Measurements from ENCODE around the gene DCANP1. TPM values are rescaled to one million over a fixed set of nuclear protein-coding genes. Genes with fewer than 3 reads are reported as not detected.
A peak's percentile ranks its signal among the peaks of the same experiment; 100 is the strongest.

The DCANP1 gene
- total and polyA plus RNA-seq, 4 donors = 0.09 to 0.51 (median 0.28) TPM

DNA sequence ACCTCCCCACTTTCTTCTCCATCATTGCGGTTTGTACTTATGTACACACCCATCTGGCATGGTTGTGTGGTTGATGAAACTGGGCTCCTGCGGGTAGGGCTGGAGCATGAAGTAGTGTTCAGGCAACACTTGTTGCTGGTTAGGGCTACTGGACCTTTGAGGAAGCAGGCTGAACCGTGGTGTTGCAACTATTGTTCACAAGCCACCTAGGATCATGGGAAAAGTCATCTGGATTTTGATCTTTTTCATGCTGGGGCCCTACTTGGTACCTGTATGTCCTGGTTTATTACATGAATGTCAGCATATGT, 45.1 kb upstream of the DCANP1 start:
- WGBS, 2 donors = 45 to 49% methylated on average over 3 of the region's 3 CpGs
- Histone ChIP-seq H3K4me1 (ENCODE audit: control insufficient read depth in 5 of 5, insufficient read depth in 5 of 5, low read length in 5 of 5) (peaks cover 0 to 36% (median 4%) of the 10 kb centered on the region in 5 donors), H3K27ac (ENCODE audit: low read depth in 1 of 2, low read length in 1 of 2) (peak overlapping the region in 1 of 2 donors; percentile 8), H3K4me3 (no peak overlapping the region), H3K27me3 (ENCODE audit: control insufficient read depth in 3 of 3, insufficient read depth in 3 of 3, low read length in 2 of 3) (peaks cover 0 to 44% (median 42%) of the 10 kb centered on the region in 3 donors), H3K9me3 (ENCODE audit: control insufficient read depth in 4 of 4, insufficient read depth in 3 of 4, low read length in 3 of 4) (peaks cover 0 to 3% (median 0%) of the 10 kb centered on the region in 4 donors), H3K36me3 (ENCODE audit: control insufficient read depth in 4 of 4, insufficient read depth in 4 of 4, low read length in 4 of 4) (no peaks in the 10 kb centered on the region), H3K9ac (ENCODE audit: insufficient read depth in 1 of 2, low read length in 2 of 2) (no peak overlapping the region)
- ATAC-seq (ENCODE audit: insufficient read depth, low FRiP score) (peak; percentile 14), DNase-seq (no peak)
- TF ChIP-seq CTCF (IDR thresholded peaks at IDR 0.05; ENCODE audit: control extremely low read depth, extremely low read depth) = no peak

DNA sequence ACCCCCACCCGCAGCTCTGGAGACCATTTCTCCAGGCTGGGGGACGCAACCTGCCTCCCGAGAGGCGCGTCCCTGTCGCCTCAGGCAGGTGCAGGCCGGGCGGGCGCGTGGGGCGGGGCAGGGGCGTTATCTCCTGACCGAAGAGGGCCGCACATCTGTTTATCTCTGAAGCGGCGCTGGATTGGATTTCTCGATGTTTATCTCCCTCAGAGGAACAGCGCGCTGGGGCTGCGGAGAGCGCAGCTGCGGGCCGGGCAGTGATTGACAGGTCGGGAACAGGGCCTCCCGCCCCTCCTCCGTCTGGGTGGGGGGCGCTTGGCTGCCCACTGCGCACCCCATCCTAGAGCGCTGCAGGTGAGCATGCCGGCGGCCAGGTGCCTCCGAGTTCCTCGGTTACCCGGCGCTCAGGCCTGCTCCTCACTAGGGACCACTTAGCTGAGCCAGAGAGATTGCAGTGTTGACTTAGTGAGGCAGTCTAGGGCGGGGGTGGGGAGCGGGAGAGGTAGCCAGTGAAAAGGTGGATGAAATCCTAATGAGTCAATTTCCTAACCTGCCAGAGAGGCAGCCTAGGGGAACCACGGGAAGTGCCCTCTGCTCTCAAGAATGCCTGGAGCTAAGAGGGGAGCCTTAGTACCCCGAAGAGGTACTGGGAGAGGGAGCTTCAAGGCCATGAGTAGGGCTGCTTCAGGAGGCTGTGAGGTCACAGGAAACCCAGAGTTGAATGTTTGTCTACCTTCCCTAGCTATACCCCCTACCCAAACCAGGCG, 44.6 kb upstream of the DCANP1 start:
- Histone ChIP-seq H3K9me3 (ENCODE audit: control insufficient read depth in 4 of 4, insufficient read depth in 3 of 4, low read length in 3 of 4) (peaks cover 0 to 3% (median 0%) of the 10 kb centered on the region in 4 donors), H3K27ac (ENCODE audit: low read depth in 1 of 2, low read length in 1 of 2) (peak overlapping the region in 1 of 2 donors; percentile 8), H3K36me3 (ENCODE audit: control insufficient read depth in 4 of 4, insufficient read depth in 4 of 4, low read length in 4 of 4) (no peaks in the 10 kb centered on the region), H3K4me1 (ENCODE audit: control insufficient read depth in 5 of 5, insufficient read depth in 5 of 5, low read length in 5 of 5) (peaks cover 0 to 37% (median 4%) of the 10 kb centered on the region in 5 donors), H3K4me3 (no peak overlapping the region), H3K9ac (ENCODE audit: insufficient read depth in 1 of 2, low read length in 2 of 2) (no peak overlapping the region), H3K27me3 (ENCODE audit: control insufficient read depth in 3 of 3, insufficient read depth in 3 of 3, low read length in 2 of 3) (peaks cover 0 to 47% (median 44%) of the 10 kb centered on the region in 3 donors)
- ATAC-seq (ENCODE audit: insufficient read depth, low FRiP score) (peak; percentile 51), DNase-seq (peak; percentile 47 to 70 (median 70))
- no peak for TF ChIP-seq CTCF (IDR thresholded peaks at IDR 0.05; ENCODE audit: control extremely low read depth, extremely low read depth)
- 14 to 18% methylated on average over 40 of the region's 40 CpGs for WGBS, 2 donors

- H3K4me1 ChIP-seq (ENCODE audit: control insufficient read depth in 5 of 5, insufficient read depth in 5 of 5, low read length in 5 of 5) = peaks cover 0 to 37% (median 4%) of the 10 kb centered on the region in 5 donors
- 15 to 35% methylated on average over 14 of the region's 14 CpGs for WGBS, 2 donors
- ATAC-seq (ENCODE audit: insufficient read depth, low FRiP score) = no peak
- peaks cover 0 to 47% (median 44%) of the 10 kb centered on the region in 3 donors for H3K27me3 ChIP-seq (ENCODE audit: control insufficient read depth in 3 of 3, insufficient read depth in 3 of 3, low read length in 2 of 3)
- H3K9me3 ChIP-seq (ENCODE audit: control insufficient read depth in 4 of 4, insufficient read depth in 3 of 4, low read length in 3 of 4) = peaks cover 0 to 3% (median 0%) of the 10 kb centered on the region in 4 donors
- no peak for TF ChIP-seq CTCF (IDR thresholded peaks at IDR 0.05; ENCODE audit: control extremely low read depth, extremely low read depth)
- no peak overlapping the region for H3K9ac ChIP-seq (ENCODE audit: insufficient read depth in 1 of 2, low read length in 2 of 2)
- DNase-seq = no peak
- H3K36me3 ChIP-seq (ENCODE audit: control insufficient read depth in 4 of 4, insufficient read depth in 4 of 4, low read length in 4 of 4) = no peaks in the 10 kb centered on the region
- H3K27ac ChIP-seq (ENCODE audit: low read depth in 1 of 2, low read length in 1 of 2) = no peak overlapping the region
- H3K4me3 ChIP-seq = no peak overlapping the region
Observed at GRCh38 chr5:135491038-135491551, 43.9 kb upstream of the DCANP1 start.

Measured in lung (tissue), 12 donors.